WERI-Rb-1 (cell line): Measurements from ENCODE around the gene BRPF3.

ENCODE experiments used
- DNase-seq: peaks from one replicate; pipeline ENCODE4 v3.0.0-alpha.2; 2020
- H3K27ac ChIP-seq: fragments of 250-450 bp; sonication (Bioruptor Pico); 2 replicates; pipeline ENCODE4 v1.5.1; 2020; ENCODE audit warnings: mild to moderate bottlenecking, moderate library complexity
- H3K27me3 ChIP-seq: fragments of 250-450 bp; sonication (Bioruptor Pico); 2 replicates; pipeline ENCODE4 v1.5.1; 2021; ENCODE audit warnings: mild to moderate bottlenecking, low read depth, moderate library complexity; ENCODE audit not compliant: insufficient read depth, severe bottlenecking
- H3K36me3 ChIP-seq: fragments of 250-450 bp; sonication (Bioruptor Pico); 2 replicates; pipeline ENCODE4 v1.5.1; 2020; ENCODE audit warnings: mild to moderate bottlenecking, moderate library complexity
- H3K4me3 ChIP-seq: 2 replicates; pipeline ENCODE4 v1.5.1; 2011; ENCODE audit warnings: low read depth, mild to moderate bottlenecking, control low read depth, low read length
- H3K9me3 ChIP-seq: fragments of 250-450 bp; sonication (Bioruptor Pico); 2 replicates; pipeline ENCODE4 v1.5.1; 2021; ENCODE audit warnings: mild to moderate bottlenecking, moderate library complexity; ENCODE audit not compliant: severe bottlenecking
- CTCF ChIP-seq: IDR thresholded peaks from 2 replicates; pipeline ENCODE4 v1.5.1; 2011; ENCODE audit warnings: low read depth, mild to moderate bottlenecking, control low read depth, inconsistent platforms, low read length

Gene BRPF3

GRCh38 chr6:36177166-36177565 lies 19.4 kb upstream of the BRPF3 start:
- Histone ChIP-seq H3K27ac (no peak overlapping the region), H3K36me3 (no peaks in the 10 kb centered on the region), H3K27me3 (no peaks in the 10 kb centered on the region), H3K4me3 (no peak overlapping the region), H3K9me3 (peaks cover 8% of the 10 kb centered on the region)
- DNase-seq = no peak
- TF ChIP-seq CTCF = no peak

GRCh38 chr6:36178544-36178943 lies 18.0 kb upstream of the BRPF3 start:
- H3K4me3 ChIP-seq = no peak overlapping the region
- DNase-seq = no peak
- no peaks in the 10 kb centered on the region for H3K36me3 ChIP-seq
- H3K9me3 ChIP-seq = peaks cover 8% of the 10 kb centered on the region
- no peak overlapping the region for H3K27ac ChIP-seq
- TF ChIP-seq CTCF = no peak
- H3K27me3 ChIP-seq = no peaks in the 10 kb centered on the region

- no peaks in the 10 kb centered on the region for H3K36me3 ChIP-seq
- no peak overlapping the region for H3K4me3 ChIP-seq
- H3K9me3 ChIP-seq = peaks cover 8% of the 10 kb centered on the region
- H3K27me3 ChIP-seq = no peaks in the 10 kb centered on the region
- no peak for TF ChIP-seq CTCF
- no peak overlapping the region for H3K27ac ChIP-seq
- DNase-seq = no peak
Observed at GRCh38 chr6:36180126-36180525, 16.4 kb upstream of the BRPF3 start.

GRCh38 chr6:36184311-36184710 lies 12.2 kb upstream of the BRPF3 start:
- Histone ChIP-seq H3K27ac (no peak overlapping the region), H3K36me3 (no peaks in the 10 kb centered on the region), H3K4me3 (no peak overlapping the region), H3K9me3 (no peaks in the 10 kb centered on the region), H3K27me3 (no peaks in the 10 kb centered on the region)
- no peak for DNase-seq
- no peak for TF ChIP-seq CTCF

- no peak for DNase-seq
- TF ChIP-seq CTCF = no peak
Observed at GRCh38 chr6:36186199-36186598, 10.3 kb upstream of the BRPF3 start.

GRCh38 chr6:36187446-36187845 lies 9.1 kb upstream of the BRPF3 start:
- H3K36me3 ChIP-seq = no peaks in the 10 kb centered on the region
- DNase-seq = no peak
- no peak overlapping the region for H3K4me3 ChIP-seq
- H3K27ac ChIP-seq = no peak overlapping the region
- no peaks in the 10 kb centered on the region for H3K9me3 ChIP-seq
- H3K27me3 ChIP-seq = no peaks in the 10 kb centered on the region
- TF ChIP-seq CTCF = no peak

More at GRCh38 chr6:36186199-36186598, 10.3 kb upstream of the BRPF3 start:
- Histone ChIP-seq H3K4me3 (no peak overlapping the region), H3K27ac (no peak overlapping the region), H3K36me3 (no peaks in the 10 kb centered on the region), H3K9me3 (no peaks in the 10 kb centered on the region), H3K27me3 (no peaks in the 10 kb centered on the region)
